Duodenal mucosa (tissue), 2 donors: Measurements from ENCODE around the gene KCNE5.
"Not testable (repeated sequence)": the region's sequence is repeated elsewhere in the genome, so short reads cannot be mapped to it uniquely, and the experiment has no call there.

Experiments used
- H3K27ac ChIP-seq: one replicate; pipeline ENCODE4 v1.7.0; 2013; ENCODE audit warnings: low read depth, low read length
- H3K27me3 ChIP-seq, 2 donors: one replicate each; pipeline ENCODE4 v1.7.0; 2013; ENCODE audit warnings: low read length in 2 of 2, control low read depth in 1 of 2; ENCODE audit not compliant: insufficient read depth in 2 of 2, control insufficient read depth in 1 of 2
- H3K36me3 ChIP-seq, 2 donors: one replicate each; pipeline ENCODE4 v1.7.0; 2013; ENCODE audit warnings: low read length in 2 of 2, control low read depth in 1 of 2; ENCODE audit not compliant: insufficient read depth in 2 of 2, control insufficient read depth in 1 of 2
- H3K4me1 ChIP-seq, 2 donors: one replicate each; pipeline ENCODE4 v1.7.0; 2013; ENCODE audit warnings: low read length in 2 of 2, control low read depth in 1 of 2; ENCODE audit not compliant: insufficient read depth in 2 of 2, control insufficient read depth in 1 of 2
- H3K4me3 ChIP-seq, 2 donors: one replicate each; pipeline ENCODE4 v1.7.0; 2013; ENCODE audit warnings: low read length in 2 of 2, low read depth in 1 of 2
- H3K9ac ChIP-seq, 2 donors: one replicate each; pipeline ENCODE4 v1.7.0; 2013; ENCODE audit warnings: low read length in 2 of 2, low read depth in 1 of 2
- H3K9me3 ChIP-seq, 2 donors: one replicate each; pipeline ENCODE4 v1.7.0; 2013; ENCODE audit warnings: low read length in 2 of 2, control low read depth in 1 of 2; ENCODE audit not compliant: control insufficient read depth in 1 of 2

The KCNE5 gene

GRCh38 chrX:109654516-109655109 lies 29.6 kb upstream of the KCNE5 start:
- Histone ChIP-seq H3K27me3 (no peaks in the 10 kb centered on the region), H3K9ac (no peak overlapping the region), H3K36me3 (peaks cover 7 to 11% of the 10 kb centered on the region in 2 donors), H3K4me1 (no peaks in the 10 kb centered on the region), H3K27ac (no peak overlapping the region), H3K9me3 (no peaks in the 10 kb centered on the region), H3K4me3 (no peak overlapping the region)

GRCh38 chrX:109644671-109645070 lies 19.7 kb upstream of the KCNE5 start:
- not testable (repeated sequence) for H3K36me3 ChIP-seq, H3K9me3 ChIP-seq

GRCh38 chrX:109643687-109644086 lies 18.7 kb upstream of the KCNE5 start:
- no peaks in the 10 kb centered on the region for H3K9me3 ChIP-seq
- no peaks in the 10 kb centered on the region for H3K27me3 ChIP-seq
- no peak overlapping the region for H3K4me3 ChIP-seq
- H3K4me1 ChIP-seq = no peaks in the 10 kb centered on the region
- no peak overlapping the region for H3K27ac ChIP-seq
- H3K9ac ChIP-seq = no peak overlapping the region
- H3K36me3 ChIP-seq = no peaks in the 10 kb centered on the region

More at GRCh38 chrX:109644671-109645070, 19.7 kb upstream of the KCNE5 start:
- H3K4me1 ChIP-seq, H3K27ac ChIP-seq, H3K27me3 ChIP-seq, H3K9ac ChIP-seq, H3K4me3 ChIP-seq: not testable (repeated sequence)

- no peaks in the 10 kb centered on the region for H3K27me3 ChIP-seq
Measured at GRCh38 chrX:109638158-109638557, 13.2 kb upstream of the KCNE5 start.

GRCh38 chrX:109637477-109637876 lies 12.5 kb upstream of the KCNE5 start:
- H3K9ac ChIP-seq, H3K9me3 ChIP-seq, H3K4me1 ChIP-seq, H3K27me3 ChIP-seq, H3K27ac ChIP-seq, H3K36me3 ChIP-seq, H3K4me3 ChIP-seq: not testable (repeated sequence)

More at GRCh38 chrX:109638158-109638557, 13.2 kb upstream of the KCNE5 start:
- Histone ChIP-seq H3K36me3 (no peaks in the 10 kb centered on the region), H3K4me3 (no peak overlapping the region), H3K4me1 (no peaks in the 10 kb centered on the region), H3K27ac (no peak overlapping the region), H3K9ac (no peak overlapping the region), H3K9me3 (no peaks in the 10 kb centered on the region)

- no peaks in the 10 kb centered on the region for H3K4me1 ChIP-seq
- no peaks in the 10 kb centered on the region for H3K9me3 ChIP-seq
- no peak overlapping the region for H3K27ac ChIP-seq
- H3K4me3 ChIP-seq = no peak overlapping the region
- no peaks in the 10 kb centered on the region for H3K27me3 ChIP-seq
- no peak overlapping the region for H3K9ac ChIP-seq
- no peaks in the 10 kb centered on the region for H3K36me3 ChIP-seq
Measured at GRCh38 chrX:109635146-109635545, 10.2 kb upstream of the KCNE5 start.

GRCh38 chrX:109632906-109633504 lies 8.0 kb upstream of the KCNE5 start:
- Histone ChIP-seq H3K4me3 (no peak overlapping the region), H3K9ac (no peak overlapping the region), H3K9me3 (no peaks in the 10 kb centered on the region), H3K36me3 (no peaks in the 10 kb centered on the region), H3K4me1 (no peaks in the 10 kb centered on the region), H3K27ac (no peak overlapping the region), H3K27me3 (no peaks in the 10 kb centered on the region)

- no peaks in the 10 kb centered on the region for H3K9me3 ChIP-seq
- no peak overlapping the region for H3K27ac ChIP-seq
- no peak overlapping the region for H3K4me3 ChIP-seq
- H3K36me3 ChIP-seq = no peaks in the 10 kb centered on the region
- no peaks in the 10 kb centered on the region for H3K27me3 ChIP-seq
- no peaks in the 10 kb centered on the region for H3K4me1 ChIP-seq
- H3K9ac ChIP-seq = no peak overlapping the region
Measured at GRCh38 chrX:109629310-109629709, 4.3 kb upstream of the KCNE5 start.

GRCh38 chrX:109626637-109627036 lies 1.7 kb upstream of the KCNE5 start:
- Histone ChIP-seq H3K27ac (no peak overlapping the region), H3K9ac (no peak overlapping the region), H3K9me3 (no peaks in the 10 kb centered on the region), H3K4me3 (no peak overlapping the region), H3K27me3 (no peaks in the 10 kb centered on the region), H3K36me3 (no peaks in the 10 kb centered on the region), H3K4me1 (no peaks in the 10 kb centered on the region)

- Histone ChIP-seq H3K27ac (no peak overlapping the region), H3K9ac (no peak overlapping the region), H3K36me3 (no peaks in the 10 kb centered on the region), H3K4me1 (no peaks in the 10 kb centered on the region), H3K27me3 (no peaks in the 10 kb centered on the region), H3K9me3 (no peaks in the 10 kb centered on the region), H3K4me3 (no peak overlapping the region)
Measured at GRCh38 chrX:109623997-109624396, 975 bp downstream of the KCNE5 start.
